Regular cardiac myocyte (primary cell): ENCODE results near the gene DBNDD2. TPM values are rescaled to one million over a fixed set of nuclear protein-coding genes. Genes with fewer than 3 reads are reported as not detected.

Experiments used
- total RNA-seq: library from RNA; depleted of rRNA; stranded (reverse); fragments of >200 nt; gene quantifications from 2 replicates; pipeline ENCODE4 v1.2.3, GENCODE V29; 2014

Gene DBNDD2
- total RNA-seq: 1.4 and 3.5 TPM in 2 replicates

GRCh38 chr20:45407783-45408645 lies at the start of gene DBNDD2:
Gene DBNDD2 (plus strand): TSS chr20:45408289. CDS start chr20:45408468, 179 bp downstream.

GRCh38 chr20:45362804-45363610 lies 45.1 kb upstream of the DBNDD2 start, which contains the start of gene SYS1:
Gene SYS1 (plus strand): TSS chr20:45363156. CDS start chr20:45363532, 376 bp downstream.

GRCh38 chr20:45378191-45378590 lies 29.9 kb upstream of the DBNDD2 start, which contains the start of gene TP53TG5:
Gene TP53TG5 (minus strand): TSS chr20:45378325. CDS start chr20:45378236, 89 bp downstream.

GRCh38 chr20:45415822-45416637 lies 7.9 kb downstream of the DBNDD2 start, which contains the start of gene PIGT:
Gene PIGT (plus strand): TSS chr20:45416141. CDS start chr20:45416157, 16 bp downstream.

Other genes with a start within 250 kb of the DBNDD2 start
- not detected in 2 replicates for gene PI3, start 233.4 kb upstream of the DBNDD2 start, total RNA-seq
- gene SEMG1, start 201.3 kb upstream of the DBNDD2 start, total RNA-seq: not detected in 2 replicates
- gene SEMG2, start 186.9 kb upstream of the DBNDD2 start, total RNA-seq: not detected in 2 replicates
- gene SLPI, start 153.7 kb upstream of the DBNDD2 start, total RNA-seq: 0.58 TPM in 1 of 2 replicates, not detected in the other
- not detected in 2 replicates for gene RBPJL, start 101.4 kb upstream of the DBNDD2 start, total RNA-seq
- gene MATN4, start 100.0 kb upstream of the DBNDD2 start, total RNA-seq: 0.19 TPM in 1 of 2 replicates, not detected in the other
- gene SDC4, start 59.9 kb upstream of the DBNDD2 start, total RNA-seq: 102 and 106 TPM in 2 replicates
- gene SYS1, start 45.1 kb upstream of the DBNDD2 start, total RNA-seq: 26.8 and 29.9 TPM in 2 replicates
- under 0.01 TPM in 1 of 2 replicates, not detected in the other for gene TP53TG5, start 30.0 kb upstream of the DBNDD2 start, total RNA-seq
- 11.9 and 24.0 TPM in 2 replicates for gene PIGT, start 7.9 kb downstream of the DBNDD2 start, total RNA-seq
- not detected in 2 replicates for gene WFDC2, start 61.5 kb downstream of the DBNDD2 start, total RNA-seq
- not detected in 2 replicates for gene SPINT3, start 107.3 kb downstream of the DBNDD2 start, total RNA-seq
- not detected in 2 replicates for gene WFDC6, start 131.2 kb downstream of the DBNDD2 start, total RNA-seq
- gene EPPIN, start 139.1 kb downstream of the DBNDD2 start, total RNA-seq: not detected in 2 replicates
- gene WFDC8, start 171.0 kb downstream of the DBNDD2 start, total RNA-seq: not detected in 2 replicates
- not detected in 2 replicates for gene WFDC10A, start 221.4 kb downstream of the DBNDD2 start, total RNA-seq
- not detected in 2 replicates for gene WFDC9, start 223.0 kb downstream of the DBNDD2 start, total RNA-seq